HG02678 (cell line): ENCODE data around the gene NFIX.

Source experiments
- ATAC-seq: cut with Tn5 transposase; IDR thresholded peaks from one replicate; pipeline ENCODE4 v1.9.1; 2021; ENCODE audit warnings: mild to moderate bottlenecking, moderate library complexity; ENCODE audit not compliant: unreplicated experiment

NFIX gene

GRCh38 chr19:13100841-13101589, 105.7 kb downstream of the NFIX start:
- ATAC-seq: no peak

GRCh38 chr19:13101590-13102415, 106.5 kb downstream of the NFIX start:
- no peak for ATAC-seq

- peak; percentile 7 for ATAC-seq
Measured at GRCh38 chr19:13102416-13102665, 107.1 kb downstream of the NFIX start.

GRCh38 chr19:13102666-13103580, 107.6 kb downstream of the NFIX start, which contains the start of gene LYL1:
Gene LYL1 (minus strand): TSS chr19:13102858. CDS start chr19:13101171, 1,687 bp downstream.
- peak; percentile 42 for ATAC-seq

GRCh38 chr19:13103581-13104359, 108.5 kb downstream of the NFIX start:
- no peak for ATAC-seq

- peak; percentile 41 for ATAC-seq
Measured at GRCh38 chr19:13104360-13104847, 109.1 kb downstream of the NFIX start.

GRCh38 chr19:13104848-13105711, 109.8 kb downstream of the NFIX start:
- ATAC-seq: no peak

- ATAC-seq: no peak
Measured at GRCh38 chr19:13109361-13110098, 114.3 kb downstream of the NFIX start.

- no peak for ATAC-seq
Measured at GRCh38 chr19:13110099-13110610, 114.9 kb downstream of the NFIX start.

- no peak for ATAC-seq
Measured at GRCh38 chr19:13112555-13112954, 117.3 kb downstream of the NFIX start.

GRCh38 chr19:13115936-13116281, 120.6 kb downstream of the NFIX start:
- no peak for ATAC-seq

GRCh38 chr19:13116282-13117175, 121.3 kb downstream of the NFIX start, which contains the start of gene TRMT1:
Gene TRMT1 (minus strand): TSS chr19:13116740. CDS start chr19:13116399, 341 bp downstream.
- peak; percentile 42 for ATAC-seq

- ATAC-seq: peak; percentile 2
Measured at GRCh38 chr19:13117176-13117771, 122.0 kb downstream of the NFIX start.

- peak; percentile 74 for ATAC-seq
Measured at GRCh38 chr19:13117772-13118423, 122.6 kb downstream of the NFIX start, which contains the start of gene NACC1. Gene NACC1 (plus strand): TSS chr19:13118264. CDS start chr19:13135208, 16,944 bp downstream.

- ATAC-seq: no peak
Measured at GRCh38 chr19:13118424-13119193, 123.3 kb downstream of the NFIX start.

- ATAC-seq: no peak
Measured at GRCh38 chr19:13119627-13120026, 124.4 kb downstream of the NFIX start.
